AG04450 (cell line): Measurements from ENCODE around the gene ATG7. TPM values are rescaled to one million over a fixed set of nuclear protein-coding genes. Genes with fewer than 3 reads are reported as not detected.

ENCODE experiments used
- CTCF ChIA-PET: fragments of 300-600, 350-600 bp; formaldehyde crosslinking; extraction: SDS; loops from one replicate; lab custom pipeline; 2022; ENCODE audit warnings: antibody characterized with exemption, inconsistent platforms; lab: Charles Lee
- POLR2A ChIA-PET: fragments of 350-600 bp; formaldehyde crosslinking; extraction: SDS; loops from one replicate; lab custom pipeline; 2021; ENCODE audit warnings: antibody characterized with exemption, inconsistent platforms; lab: Yijun Ruan, JAX
- DNase-seq: peaks from one replicate; pipeline ENCODE4 v3.0.0-alpha.2; 2011; ENCODE audit warnings: low read depth, low spot score
- H3K27ac ChIP-seq: one replicate; pipeline ENCODE4 v1.5.1; 2012; ENCODE audit warnings: low read depth, low read length, control low read depth
- H3K27me3 ChIP-seq: one replicate; pipeline ENCODE4 v1.6.0; 2012; ENCODE audit warnings: low read length; ENCODE audit not compliant: control insufficient read depth, insufficient read depth
- H3K4me3 ChIP-seq: 2 replicates; pipeline ENCODE4 v1.5.1; 2011; ENCODE audit warnings: mild to moderate bottlenecking, low read depth, low read length, control low read depth
- H3K9me3 ChIP-seq: 2 replicates; pipeline ENCODE4 v1.5.1; 2012; ENCODE audit warnings: low read length; ENCODE audit not compliant: control insufficient read depth, insufficient read depth
- CTCF ChIP-seq: IDR thresholded peaks from 2 replicates; pipeline ENCODE4 v1.5.1; 2011; ENCODE audit warnings: low read depth, low read length, control low read depth, inconsistent platforms
- polyA plus RNA-seq: library from polyadenylated mRNA; depleted of rRNA; stranded (reverse); fragments of >200 nt; gene quantifications from 2 replicates; pipeline ENCODE4 v1.2.3, GENCODE V29; 2011

ATG7 gene
- polyA plus RNA-seq, 1 experiment, result 51.7 TPM

- ChIA-PET CTCF (interaction anchor here (0.5 to 2.3 kb wide), 4 partner anchors 168 to 1285 kb away, joined by 3 to 9 read pairs (median 4); no protein-coding TSS in a partner anchor), POLR2A (interaction anchor here (0.6 to 2.1 kb wide), 7 partner anchors 28 to 393 kb away, joined by 3 to 28 read pairs (median 9); partner anchors contain the start of gene VGLL4)
- no peaks in the 10 kb centered on the region; the same call in 1 of the 2 replicates for H3K9me3 ChIP-seq
- H3K27ac ChIP-seq, result peak overlapping the region; percentile 99
- no peak for DNase-seq
- no peaks in the 10 kb centered on the region for H3K27me3 ChIP-seq
- no peak for TF ChIP-seq CTCF
- 0 out of 2 replicates have a peak overlapping the region, but pooled peaks have one; percentile 2 for H3K4me3 ChIP-seq
These were observed 329.4 kb downstream of the ATG7 start for GRCh38 chr3:11601446-11602238.

GRCh38 chr3:11602239-11602840 is 330.1 kb downstream of the ATG7 start:
- TF ChIP-seq CTCF, result no peak
- CTCF ChIA-PET, result interaction anchor here (0.5 to 0.6 kb wide), 2 partner anchors 169 to 1286 kb away, joined by 3 to 9 read pairs; no protein-coding TSS in a partner anchor
- Histone ChIP-seq H3K27ac (peak overlapping the region; percentile 99), H3K9me3 (no peaks in the 10 kb centered on the region; the same call in 1 of the 2 replicates), H3K27me3 (no peaks in the 10 kb centered on the region), H3K4me3 (no peak overlapping the region)
- no peak for DNase-seq
- POLR2A ChIA-PET, result no interaction called here

- ChIA-PET CTCF (no interaction called here), POLR2A (no interaction called here)
- TF ChIP-seq CTCF, result no peak
- Histone ChIP-seq H3K4me3 (no peak overlapping the region), H3K9me3 (no peaks in the 10 kb centered on the region; the same call in 1 of the 2 replicates), H3K27me3 (no peaks in the 10 kb centered on the region), H3K27ac (peak overlapping the region; percentile 97)
- no peak for DNase-seq
These were observed 330.8 kb downstream of the ATG7 start for GRCh38 chr3:11602886-11603527.

- peak overlapping the region; percentile 97 for H3K27ac ChIP-seq
- CTCF ChIA-PET, result interaction anchor here (1.6 kb wide), 1 partner anchor 225 kb away, joined by 3 read pairs; no protein-coding TSS in a partner anchor
- H3K27me3 ChIP-seq, result no peaks in the 10 kb centered on the region
- no peak for TF ChIP-seq CTCF
- H3K9me3 ChIP-seq, result no peaks in the 10 kb centered on the region; the same call in 1 of the 2 replicates
- no peak overlapping the region for H3K4me3 ChIP-seq
- DNase-seq, result peak; percentile 82
- POLR2A ChIA-PET, result interaction anchor here (0.6 kb wide), 1 partner anchor 1234 kb away, joined by 4 read pairs; no protein-coding TSS in a partner anchor
These were observed 331.4 kb downstream of the ATG7 start for GRCh38 chr3:11603628-11604027.
